Hematopoietic multipotent progenitor cell treated with erythropoietin and hydrocortisone succinate and interleukin-3 and kit ligand, for 15 days (in vitro differentiated cells): ENCODE data around the gene SPART.

ENCODE experiments used
- DNase-seq: peaks from one replicate; pipeline ENCODE4 v3.0.0-alpha.2; 2015; ENCODE audit warnings: low spot score

The SPART gene, protein sequence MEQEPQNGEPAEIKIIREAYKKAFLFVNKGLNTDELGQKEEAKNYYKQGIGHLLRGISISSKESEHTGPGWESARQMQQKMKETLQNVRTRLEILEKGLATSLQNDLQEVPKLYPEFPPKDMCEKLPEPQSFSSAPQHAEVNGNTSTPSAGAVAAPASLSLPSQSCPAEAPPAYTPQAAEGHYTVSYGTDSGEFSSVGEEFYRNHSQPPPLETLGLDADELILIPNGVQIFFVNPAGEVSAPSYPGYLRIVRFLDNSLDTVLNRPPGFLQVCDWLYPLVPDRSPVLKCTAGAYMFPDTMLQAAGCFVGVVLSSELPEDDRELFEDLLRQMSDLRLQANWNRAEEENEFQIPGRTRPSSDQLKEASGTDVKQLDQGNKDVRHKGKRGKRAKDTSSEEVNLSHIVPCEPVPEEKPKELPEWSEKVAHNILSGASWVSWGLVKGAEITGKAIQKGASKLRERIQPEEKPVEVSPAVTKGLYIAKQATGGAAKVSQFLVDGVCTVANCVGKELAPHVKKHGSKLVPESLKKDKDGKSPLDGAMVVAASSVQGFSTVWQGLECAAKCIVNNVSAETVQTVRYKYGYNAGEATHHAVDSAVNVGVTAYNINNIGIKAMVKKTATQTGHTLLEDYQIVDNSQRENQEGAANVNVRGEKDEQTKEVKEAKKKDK

DNA sequence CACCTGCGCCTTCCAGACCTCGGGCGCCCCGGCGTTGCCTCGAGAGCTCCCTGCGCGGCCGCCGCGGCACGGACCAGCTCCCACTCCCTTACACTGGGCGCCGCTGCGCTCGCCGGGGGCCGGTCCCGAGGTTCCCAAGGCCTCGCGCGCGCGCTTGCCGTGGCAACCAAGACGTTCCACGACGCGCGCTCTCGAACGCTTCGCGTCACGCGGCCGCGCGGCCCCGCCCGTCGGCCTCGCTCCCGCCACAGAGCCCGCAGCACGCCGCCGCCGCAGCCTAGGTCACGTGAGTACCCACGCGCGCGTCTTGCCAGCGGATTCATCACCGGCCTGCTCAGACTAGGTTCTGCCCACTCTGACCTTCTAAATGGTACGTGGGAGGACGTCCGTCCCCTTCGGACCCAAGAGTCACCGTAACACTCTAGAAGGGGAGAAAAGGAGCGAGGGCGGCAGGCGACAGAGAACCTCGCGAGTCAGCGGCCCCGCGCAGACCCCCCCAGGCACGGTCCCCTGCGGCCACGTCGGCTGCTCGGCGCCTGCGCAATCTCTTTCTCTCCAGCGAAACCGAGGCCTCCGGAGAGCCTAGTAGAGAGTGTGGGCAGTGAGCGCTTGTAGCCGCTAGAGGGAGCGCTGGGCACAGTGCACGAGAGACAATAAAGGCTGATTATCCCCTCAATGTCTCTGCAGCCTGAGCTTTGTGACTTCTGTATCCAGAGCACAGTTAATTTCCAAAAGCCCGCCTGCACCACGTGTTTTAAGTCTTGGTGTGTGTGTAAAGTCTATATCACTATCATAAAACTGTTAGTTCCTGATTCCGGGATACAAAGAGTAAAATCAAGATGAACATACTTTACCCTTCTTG lies at the start of gene SPART:
TSS of gene SPART (minus strand) at position 173 of the 862 bp plus-strand sequence. CDS start 10,564 bp downstream, outside the sequence.
- DNase-seq = peak; percentile 90

DNA sequence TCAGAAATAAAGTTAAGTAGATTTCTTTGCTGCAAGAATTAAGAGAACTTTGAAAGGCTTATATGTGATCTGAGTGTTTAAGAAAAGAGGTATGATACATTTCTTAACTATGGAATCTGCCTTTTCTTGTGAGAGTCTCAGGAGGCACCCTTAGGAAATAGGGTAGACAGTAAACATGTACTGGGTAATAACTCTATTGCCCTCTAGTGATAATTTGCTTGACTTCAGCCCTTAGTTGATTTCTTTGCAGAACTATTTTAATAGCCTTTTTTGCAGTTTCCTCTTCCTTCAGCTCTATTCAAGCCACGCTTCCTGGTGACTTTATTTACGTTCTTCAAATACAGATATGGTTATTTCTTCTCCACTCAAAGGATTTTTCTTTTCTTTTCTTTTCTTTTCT lies 49.1 kb upstream of the SPART start:
- DNase-seq = no peak

DNA sequence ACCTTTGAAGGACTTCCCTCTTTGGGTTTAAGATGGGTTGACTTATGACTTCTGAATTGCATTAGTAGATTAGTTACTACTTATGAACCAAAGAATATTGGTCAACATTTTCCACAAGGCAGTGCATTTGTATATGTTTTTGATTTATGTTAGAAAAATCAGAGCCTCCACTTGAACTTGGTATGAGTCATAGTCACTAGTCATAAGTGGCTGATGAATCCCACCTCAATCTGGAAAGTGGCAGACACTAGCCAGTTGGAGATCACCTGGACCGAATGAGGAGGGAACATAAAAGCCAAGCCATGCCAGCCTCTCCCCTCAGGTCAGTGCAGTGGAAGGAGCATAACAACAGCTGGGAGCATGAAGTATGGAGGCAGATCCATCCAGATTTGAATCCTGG lies 39.3 kb upstream of the SPART start:
- DNase-seq = no peak

DNA sequence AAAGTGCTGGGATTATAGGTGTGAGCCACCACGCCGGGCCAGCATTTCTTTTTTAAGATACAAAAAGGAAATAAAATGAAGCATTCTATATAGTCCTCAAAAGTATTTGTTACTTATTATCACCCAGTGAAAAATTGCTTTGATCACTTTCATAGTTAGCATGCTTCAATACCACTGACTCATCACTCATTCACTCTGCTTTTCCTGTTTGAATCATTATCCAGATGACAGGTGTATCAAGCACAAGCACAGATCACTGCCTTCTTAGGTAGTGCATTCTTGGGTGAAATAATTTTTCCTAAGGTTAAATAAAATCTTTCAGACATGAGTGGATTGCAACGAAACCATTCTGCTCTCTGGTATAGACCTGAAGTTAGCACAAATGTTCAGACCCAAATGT lies 35.8 kb upstream of the SPART start:
- no peak for DNase-seq

DNA sequence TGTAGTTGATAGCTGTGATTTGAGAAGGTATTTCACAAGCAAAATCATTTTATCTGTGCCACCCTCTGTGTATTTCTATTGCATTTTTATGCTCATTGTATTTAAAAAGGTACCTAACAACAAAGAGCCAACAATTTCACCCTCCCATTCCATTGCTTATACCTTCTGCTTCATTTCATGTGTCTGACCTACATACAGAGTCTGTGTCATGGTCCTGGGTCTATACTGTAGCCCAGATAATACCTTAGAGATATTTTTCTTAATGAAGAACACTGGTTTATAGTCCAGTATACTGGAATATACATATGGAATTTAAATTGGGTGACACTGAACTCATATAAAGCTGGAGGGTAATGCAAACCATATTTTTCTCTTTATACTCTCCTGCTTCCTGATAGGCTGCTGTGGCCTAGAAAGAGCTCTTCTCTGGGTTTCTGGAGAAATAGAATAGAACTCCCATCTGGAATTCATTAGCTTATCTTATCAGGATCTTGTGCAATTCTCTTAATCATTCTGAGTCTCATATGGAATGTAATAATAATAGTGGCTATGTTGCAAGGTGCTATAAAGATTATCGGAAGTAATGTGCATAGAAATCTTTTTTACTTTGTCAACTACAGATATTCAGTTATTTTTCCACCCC lies 31.8 kb upstream of the SPART start:
- no peak for DNase-seq

DNA sequence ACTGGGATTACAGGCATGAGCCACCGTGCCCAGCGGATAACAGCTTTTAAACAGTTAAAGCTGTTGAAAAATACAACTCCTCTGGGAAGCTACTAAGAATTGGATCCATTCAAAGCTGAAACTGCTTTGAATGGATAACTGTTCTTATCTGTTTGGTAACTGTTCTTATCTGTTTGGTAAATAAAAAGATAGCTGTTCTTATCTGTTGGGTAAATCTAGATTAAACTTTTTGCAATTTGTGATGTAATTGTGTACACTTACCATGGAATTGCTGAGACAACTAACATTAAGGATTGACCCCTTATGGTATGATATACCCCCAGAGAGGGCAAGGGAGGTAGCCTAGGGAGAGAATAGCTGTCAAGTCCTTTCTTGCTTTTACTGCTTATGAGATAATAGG lies 27.9 kb upstream of the SPART start:
- DNase-seq = no peak

DNA sequence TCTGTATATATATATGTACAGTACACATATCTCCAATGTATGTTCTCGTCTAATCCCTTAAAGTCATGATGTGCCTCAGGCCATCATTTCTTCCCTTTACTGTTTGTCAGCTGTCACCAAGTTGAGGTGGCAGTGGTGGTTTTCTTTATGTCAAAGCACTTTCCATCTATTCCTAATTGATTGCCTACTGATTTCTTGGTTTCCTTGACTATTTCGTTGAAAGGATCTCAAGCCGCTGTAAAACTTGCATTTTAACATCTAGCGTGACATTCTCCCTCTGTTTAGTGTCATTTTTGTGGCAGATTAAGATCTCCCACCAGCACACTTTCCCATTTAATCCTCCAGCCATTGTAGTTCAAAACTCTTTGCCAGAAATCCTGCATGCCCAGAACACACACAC lies 25.0 kb upstream of the SPART start:
- DNase-seq = no peak

DNA sequence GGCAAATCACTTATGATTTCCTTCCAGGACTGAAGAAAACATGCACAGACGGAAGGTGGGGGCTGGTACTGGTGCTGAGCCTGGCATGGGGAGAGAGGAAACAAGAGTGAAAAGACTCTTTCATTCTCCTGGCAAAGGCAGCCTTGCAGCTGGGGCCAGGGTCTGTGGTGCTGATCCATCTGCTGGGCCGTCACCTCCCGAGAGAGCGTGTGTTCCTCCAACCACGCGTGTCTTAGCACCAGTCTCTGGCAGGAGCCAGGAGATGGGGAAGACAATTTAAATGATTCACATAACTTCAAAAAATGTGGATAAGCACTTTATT lies 23.9 kb upstream of the SPART start:
- DNase-seq = no peak

DNA sequence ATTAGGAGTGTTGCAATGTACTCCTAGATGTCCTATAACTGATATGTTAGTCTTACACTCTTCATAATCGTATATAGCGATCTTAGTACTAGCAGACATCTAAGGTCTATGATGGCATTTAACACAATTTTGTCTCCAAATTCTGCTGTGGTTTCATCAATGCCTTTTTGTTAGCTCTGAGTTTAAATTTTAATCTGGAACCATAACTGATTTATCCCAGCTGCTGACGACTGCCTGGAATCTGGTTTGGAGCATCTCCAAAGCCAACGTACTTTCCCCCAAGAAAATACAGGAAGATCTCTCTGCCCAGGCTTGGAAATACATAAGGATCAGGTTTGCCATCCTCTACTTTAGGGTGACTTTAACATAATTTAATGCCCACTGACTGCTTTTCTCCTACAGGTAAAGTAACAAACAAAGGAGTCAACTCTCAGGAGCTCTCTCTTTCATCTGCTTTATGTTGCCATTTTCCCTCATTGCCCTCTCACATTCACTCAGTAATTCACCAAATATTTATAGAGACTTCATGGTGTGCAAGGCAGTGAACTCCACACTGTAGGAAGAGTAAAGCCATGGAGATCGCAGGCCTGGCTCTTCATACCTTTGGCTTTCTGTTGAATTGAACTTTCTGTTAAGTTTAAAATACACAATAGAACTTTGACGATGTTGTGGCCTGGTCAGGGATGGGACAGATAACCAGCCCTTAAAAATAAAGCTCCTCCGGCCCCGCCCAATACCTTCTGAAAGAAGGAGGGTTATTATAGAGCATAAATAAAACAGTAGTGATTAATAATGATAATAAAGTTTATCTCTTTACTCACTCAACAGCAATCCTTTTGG lies 23.3 kb upstream of the SPART start:
- no peak for DNase-seq

DNA sequence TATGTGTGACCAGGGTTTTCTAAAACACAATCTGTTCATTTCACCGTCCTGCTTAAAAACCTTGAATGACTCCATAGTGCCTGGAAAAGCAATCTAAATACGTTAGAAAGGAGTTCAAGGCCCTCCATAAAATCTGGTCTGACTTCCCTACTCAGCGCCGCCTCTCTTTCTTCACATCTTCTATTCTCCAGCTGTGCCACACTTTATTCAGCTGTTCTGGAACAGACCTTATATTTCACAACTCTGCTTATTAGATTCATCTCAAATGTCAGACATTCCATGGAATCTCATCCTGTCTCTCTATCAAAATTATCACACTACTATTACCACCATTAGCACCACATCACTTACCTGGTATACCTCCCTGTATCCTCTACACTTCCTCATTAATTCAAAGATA lies 19.8 kb upstream of the SPART start:
- DNase-seq = no peak

DNA sequence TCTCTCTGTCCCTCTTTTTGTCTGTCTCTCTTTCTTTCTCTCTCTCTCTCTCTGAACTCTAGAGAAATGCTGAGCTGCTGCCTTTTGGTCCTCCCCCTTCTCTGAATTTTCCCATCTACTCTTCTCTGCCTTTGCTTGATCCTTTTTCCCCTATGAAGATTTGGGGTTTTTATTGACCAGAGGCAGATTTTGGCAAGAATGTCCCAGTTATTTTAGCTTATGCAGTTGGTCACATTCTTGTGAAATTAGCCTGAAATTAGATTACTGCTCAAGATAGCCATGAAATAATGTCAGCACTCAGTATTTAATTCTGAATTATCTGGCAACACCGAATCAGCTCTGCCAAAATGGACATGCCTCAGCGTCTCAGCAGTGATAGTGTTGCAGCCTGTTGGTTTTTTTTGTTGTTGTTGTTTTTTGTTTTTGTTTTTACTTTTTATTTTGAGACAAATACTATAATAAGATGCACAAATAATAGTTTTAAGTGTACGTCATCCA lies 17.2 kb upstream of the SPART start:
- DNase-seq = no peak

DNA sequence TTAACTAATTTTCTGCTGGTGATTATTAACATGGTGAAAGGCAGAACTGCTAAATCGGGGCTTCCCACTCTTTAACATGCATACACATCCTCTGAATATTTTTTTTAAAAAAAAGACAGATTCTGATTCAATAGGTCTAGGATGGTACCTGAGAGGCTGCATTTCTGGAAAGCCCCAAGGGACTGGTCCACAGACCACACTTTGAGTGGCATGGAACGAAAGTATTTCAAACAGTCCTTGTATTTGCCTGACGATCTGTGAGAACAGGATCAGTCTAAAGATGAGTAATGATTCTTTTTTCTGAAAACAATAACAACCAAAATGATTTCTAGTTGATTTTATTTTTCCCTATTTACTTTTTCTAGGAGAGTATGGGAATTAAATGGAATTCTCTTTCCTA lies 16.7 kb upstream of the SPART start:
- DNase-seq = no peak

DNA sequence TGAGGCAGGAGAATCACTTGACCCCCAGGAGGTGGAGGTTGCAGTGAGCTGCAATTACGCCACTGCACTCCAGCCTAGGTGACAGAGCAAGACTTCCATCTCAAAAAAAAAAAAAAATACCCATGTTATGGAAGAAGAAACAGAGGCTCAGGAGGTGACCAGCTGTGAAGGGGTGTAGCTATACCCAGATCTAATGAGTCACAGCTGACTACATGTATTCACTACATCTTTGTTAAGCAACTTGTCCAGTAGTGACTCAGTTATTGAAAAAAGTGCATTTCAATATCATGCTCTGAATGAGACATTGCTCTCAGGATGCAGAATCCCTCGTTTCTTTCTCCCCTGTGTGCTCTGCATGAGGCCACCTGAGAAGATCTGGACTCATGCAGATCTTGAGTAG lies 16.1 kb upstream of the SPART start:
- DNase-seq = no peak

DNA sequence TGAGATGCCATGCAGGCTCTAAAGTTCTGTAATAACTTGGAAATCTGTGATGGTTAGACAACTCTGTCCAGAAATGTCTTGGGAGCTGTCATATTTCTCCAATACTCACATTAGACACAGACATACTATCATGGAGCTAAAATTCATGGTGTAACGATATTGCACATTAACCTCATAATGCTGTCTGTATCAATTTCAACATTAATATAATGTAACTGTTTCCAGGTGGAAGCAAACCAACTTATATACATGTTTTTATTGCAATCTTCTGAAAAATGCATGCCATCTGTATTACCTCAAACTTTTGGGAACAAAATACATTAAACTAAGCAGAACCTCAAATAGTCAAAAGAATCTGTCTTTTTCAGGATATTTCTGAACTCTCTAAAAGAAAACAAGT lies 14.7 kb upstream of the SPART start:
- no peak for DNase-seq

DNA sequence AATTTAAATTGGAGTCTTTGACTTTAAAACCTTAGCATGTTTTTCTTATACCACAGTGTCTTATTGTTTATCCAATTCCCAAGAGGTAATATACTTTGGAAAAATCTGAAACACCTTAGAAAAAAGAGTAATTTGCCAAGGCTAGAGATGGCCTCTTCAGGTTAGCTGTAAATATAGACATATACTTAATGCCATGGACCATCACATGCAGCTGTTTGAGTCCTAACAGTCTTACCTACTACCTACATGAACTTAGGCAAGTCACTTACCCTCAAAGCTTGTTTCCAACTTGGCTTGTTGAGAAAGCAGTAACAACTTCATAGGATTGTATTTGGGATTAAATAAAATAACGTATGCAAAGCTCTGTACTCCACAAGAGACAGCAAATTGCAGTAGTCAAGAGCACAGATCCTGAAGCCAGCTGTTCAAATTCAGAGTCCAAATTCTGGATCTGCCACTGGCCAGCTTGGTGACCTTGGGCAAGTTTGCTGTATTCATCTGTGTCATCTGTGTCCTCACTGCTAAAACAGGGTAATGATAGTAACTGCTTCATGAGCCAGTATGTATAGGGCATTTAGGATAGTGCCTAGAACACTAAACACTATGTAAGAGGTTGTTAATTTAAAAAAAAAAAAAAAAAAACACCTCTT lies 13.2 kb upstream of the SPART start:
- no peak for DNase-seq

DNA sequence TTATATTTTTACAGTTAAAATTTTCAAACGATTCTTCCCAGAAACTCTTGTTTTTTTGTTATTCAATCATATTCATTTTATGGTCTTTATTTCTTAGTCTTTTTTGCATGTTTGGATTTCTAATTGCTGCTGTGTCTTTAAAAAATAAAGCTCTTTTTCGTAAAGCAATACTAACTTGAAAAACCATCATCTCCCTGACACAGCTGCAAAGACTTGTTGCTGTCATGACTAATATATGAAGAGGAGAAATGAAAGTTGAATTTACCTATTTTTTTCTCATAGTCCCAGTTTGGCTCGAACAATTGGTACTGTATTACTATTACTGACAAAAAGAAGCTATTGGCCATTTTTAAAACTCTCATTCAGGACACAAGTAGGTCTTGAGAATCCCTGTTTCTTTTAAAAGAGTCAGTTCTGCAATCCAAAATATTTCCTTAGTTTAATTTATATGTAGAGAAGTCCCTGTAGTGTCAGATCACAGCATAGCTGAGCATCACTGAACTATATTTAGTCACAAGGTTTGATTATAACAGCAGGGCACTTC lies 12.1 kb upstream of the SPART start:
- DNase-seq = no peak

DNA sequence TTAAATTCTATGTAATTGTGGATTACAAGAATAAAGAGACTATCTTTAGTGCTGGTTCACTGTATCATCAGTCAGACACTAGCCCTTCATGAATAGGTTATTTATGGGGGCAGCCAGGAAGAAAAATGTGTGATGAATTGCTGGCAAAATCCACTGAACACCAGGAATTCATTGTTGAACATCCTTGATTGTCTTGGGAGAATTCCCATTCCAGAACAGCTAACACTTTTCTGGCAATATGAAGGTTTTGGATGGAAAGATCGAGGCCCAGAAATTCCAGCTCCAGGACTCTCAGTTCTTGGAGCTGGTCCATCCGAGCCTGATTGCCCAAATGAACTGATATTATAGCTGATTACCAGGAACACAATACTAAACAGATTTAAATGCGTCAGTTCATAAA lies 11.5 kb upstream of the SPART start:
- no peak for DNase-seq

DNA sequence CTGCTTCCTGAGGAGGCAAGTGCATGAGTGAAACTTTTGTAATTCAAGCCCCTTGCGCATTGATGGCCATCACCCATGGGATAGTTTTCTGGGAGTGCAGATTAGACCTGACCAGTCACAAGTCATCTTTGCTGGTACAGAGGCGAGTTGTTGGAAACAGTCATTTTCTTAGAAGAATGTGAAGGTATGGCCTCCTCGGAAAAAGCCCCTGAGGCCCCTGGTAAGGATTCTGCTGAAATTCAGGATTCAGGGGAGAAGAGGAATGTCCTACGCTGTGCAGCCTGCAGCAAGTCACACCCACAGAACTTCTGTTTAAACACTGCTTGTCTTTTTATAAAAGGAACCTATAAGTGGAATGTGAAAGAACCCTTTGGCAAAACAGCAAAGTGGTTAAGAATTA lies 11.0 kb upstream of the SPART start:
- no peak for DNase-seq

DNA sequence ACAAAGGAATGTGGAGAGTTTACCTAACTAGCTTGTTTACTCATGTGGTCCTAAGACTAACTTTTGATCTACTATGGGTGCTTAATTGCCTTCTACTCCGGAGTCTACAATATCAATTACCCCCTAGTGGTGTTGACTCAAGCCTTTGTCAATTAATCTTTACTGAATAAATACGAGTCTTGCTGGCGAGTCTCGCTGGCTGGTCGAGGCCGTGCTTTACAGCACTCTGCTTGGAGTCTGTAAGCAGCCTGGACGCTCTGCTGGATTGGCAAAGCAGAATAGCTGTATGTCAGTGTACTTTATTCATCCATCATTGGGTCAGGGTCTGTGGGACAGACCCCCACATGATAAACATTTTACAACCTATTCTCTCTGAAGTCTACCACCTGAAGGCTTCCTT lies 9.9 kb upstream of the SPART start:
- no peak for DNase-seq

DNA sequence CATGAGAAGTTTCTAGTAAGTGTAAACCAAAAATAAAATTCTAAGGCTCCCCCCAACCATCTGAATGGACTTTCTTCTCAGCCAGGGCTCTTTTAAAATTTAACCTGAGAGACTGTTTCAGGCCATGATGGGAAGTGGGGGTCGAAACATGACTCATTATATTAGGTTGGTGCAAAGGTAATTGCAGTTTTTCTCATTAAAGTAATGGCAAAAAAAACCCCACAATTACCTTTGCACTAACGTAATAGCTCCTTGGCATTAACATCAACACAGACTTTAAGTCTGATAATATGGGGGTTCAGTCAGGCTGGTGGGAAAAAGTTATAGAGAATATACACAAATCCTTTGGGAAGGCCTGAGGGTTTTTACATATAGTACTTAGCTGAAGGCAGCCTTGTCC lies 9.4 kb upstream of the SPART start:
- DNase-seq = no peak
